Astrocyte (in vitro differentiated cells and primary cell): ENCODE data around the gene LMCD1. TPM values are rescaled to one million over a fixed set of nuclear protein-coding genes. Genes with fewer than 3 reads are reported as not detected.
A peak's percentile ranks its signal among the peaks of the same experiment; 100 is the strongest.

Experiments used
- DNase-seq: peaks from one replicate; pipeline ENCODE4 v3.0.0-alpha.2; 2010; ENCODE audit warnings: low read depth
- FAIRE-seq: peaks from 2 replicates; lab custom pipeline; 2011; peaks lifted over from hg19 to GRCh38; lab: Jason Lieb, UNC
- H2AFZ ChIP-seq: 2 replicates; pipeline ENCODE4 v1.6.0; 2012; ENCODE audit warnings: low read depth, low read length, inconsistent platforms
- H3K27ac ChIP-seq: 2 replicates; pipeline ENCODE4 v1.5.1; 2011; ENCODE audit warnings: low read depth, low read length, inconsistent platforms
- H3K27me3 ChIP-seq: 2 replicates; pipeline ENCODE4 v1.6.0; 2011; ENCODE audit warnings: low read length, inconsistent platforms; ENCODE audit not compliant: insufficient read depth
- H3K36me3 ChIP-seq: 2 replicates; pipeline ENCODE4 v1.5.1; 2011; ENCODE audit warnings: low read length, inconsistent platforms; ENCODE audit not compliant: insufficient read depth
- H3K4me1 ChIP-seq: 2 replicates; pipeline ENCODE4 v1.5.1; 2011; ENCODE audit warnings: low read length, inconsistent platforms; ENCODE audit not compliant: insufficient read depth
- H3K4me2 ChIP-seq: 2 replicates; pipeline ENCODE4 v1.6.0; 2012; ENCODE audit warnings: low read length, inconsistent platforms
- H3K4me3 ChIP-seq: 2 replicates; pipeline ENCODE4 v1.5.1; 2011; ENCODE audit warnings: low read depth, mild to moderate bottlenecking, low read length, inconsistent platforms; ENCODE audit not compliant: insufficient read depth
- H3K79me2 ChIP-seq: 2 replicates; pipeline ENCODE4 v1.6.0; 2012; ENCODE audit warnings: mild to moderate bottlenecking, low read length, inconsistent platforms; ENCODE audit not compliant: insufficient read depth
- H3K9ac ChIP-seq: 2 replicates; pipeline ENCODE4 v1.6.0; 2012; ENCODE audit warnings: mild to moderate bottlenecking, low read length, inconsistent platforms
- H3K9me3 ChIP-seq: 2 replicates; pipeline ENCODE4 v1.5.1; 2012; ENCODE audit warnings: low read depth, mild to moderate bottlenecking, low read length, inconsistent platforms; ENCODE audit not compliant: insufficient read depth
- H4K20me1 ChIP-seq: 2 replicates; pipeline ENCODE4 v1.6.0; 2012; ENCODE audit warnings: low read length, inconsistent platforms; ENCODE audit not compliant: insufficient read depth
- H3K27ac Mint-ChIP-seq: one replicate; pipeline ENCODE4 v1.8.0; 2021; ENCODE audit warnings: mild to moderate bottlenecking, mixed read lengths; ENCODE audit not compliant: unreplicated experiment
- H3K27me3 Mint-ChIP-seq: one replicate; pipeline ENCODE4 v1.8.0; 2021; ENCODE audit warnings: low read depth, mixed read lengths; ENCODE audit not compliant: unreplicated experiment
- H3K36me3 Mint-ChIP-seq: one replicate; pipeline ENCODE4 v1.8.0; 2021; ENCODE audit warnings: low read depth, mixed read lengths; ENCODE audit not compliant: unreplicated experiment
- H3K4me1 Mint-ChIP-seq: one replicate; pipeline ENCODE4 v1.8.0; 2021; ENCODE audit warnings: low read depth, mixed read lengths; ENCODE audit not compliant: unreplicated experiment
- H3K4me3 Mint-ChIP-seq: one replicate; pipeline ENCODE4 v1.8.0; 2021; ENCODE audit warnings: mild to moderate bottlenecking, moderate library complexity, mixed read lengths; ENCODE audit not compliant: unreplicated experiment
- H3K9me3 Mint-ChIP-seq: one replicate; pipeline ENCODE4 v1.8.0; 2021; ENCODE audit warnings: mild to moderate bottlenecking, mixed read lengths; ENCODE audit not compliant: unreplicated experiment
- EZH2 ChIP-seq: IDR thresholded peaks from 2 replicates; pipeline ENCODE4 v1.6.1; 2012; ENCODE audit warnings: mild to moderate bottlenecking, low read length, inconsistent platforms; ENCODE audit not compliant: insufficient read depth
- total RNA-seq: library from RNA; stranded (reverse); gene quantifications from 2 replicates; pipeline ENCODE4 v1.2.1, GENCODE V29; 2021
- TF ChIP-seq, protein P1 (sequence below): IDR thresholded peaks from 2 replicates; pipeline ENCODE4 v1.5.1; 2011; ENCODE audit warnings: low read depth, mild to moderate bottlenecking, inconsistent platforms, low read length, moderate library complexity; ENCODE audit not compliant: insufficient read depth

LMCD1 gene
- total RNA-seq, 1 donor from 2014 or later, result 374 TPM

DNA sequence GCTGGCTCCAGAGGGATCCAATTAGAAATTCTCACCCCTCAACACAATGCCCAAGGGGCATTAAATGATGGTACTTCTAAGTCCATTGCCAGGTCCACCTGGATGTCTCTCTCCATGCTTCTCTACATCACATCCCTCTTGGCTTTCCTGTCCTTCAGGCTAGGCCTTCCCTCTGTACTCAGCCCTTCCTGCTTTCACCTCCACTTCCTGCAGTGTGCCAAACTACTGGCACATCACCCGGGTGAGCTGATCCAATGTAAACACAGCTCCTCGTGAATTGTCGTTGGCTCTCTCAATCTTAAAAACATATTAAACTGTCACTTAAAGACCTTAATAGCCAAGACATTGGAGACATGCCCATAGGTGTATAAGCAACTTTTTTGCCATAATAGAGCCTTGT lies 4.0 kb downstream of the LMCD1 start:
- peak overlapping the region; percentile 42 for H3K27ac Mint-ChIP-seq
- DNase-seq, result no peak
- H3K4me1 Mint-ChIP-seq, result peaks cover 62% of the 10 kb centered on the region
- no peaks in the 10 kb centered on the region for H3K36me3 ChIP-seq
- no peaks in the 10 kb centered on the region for H3K27me3 Mint-ChIP-seq
- H3K27me3 ChIP-seq, result no peaks in the 10 kb centered on the region
- peak overlapping the region; percentile 82 for H3K4me2 ChIP-seq
- peak overlapping the region; percentile 57 for H3K9ac ChIP-seq
- no peaks in the 10 kb centered on the region for H4K20me1 ChIP-seq
- H3K79me2 ChIP-seq, result peaks cover 40% of the 10 kb centered on the region
- H3K36me3 Mint-ChIP-seq, result peaks cover 57% of the 10 kb centered on the region
- peak overlapping the region; percentile 92 for H3K4me3 Mint-ChIP-seq
- H2AFZ ChIP-seq, result no peak overlapping the region
- H3K9me3 ChIP-seq, result no peaks in the 10 kb centered on the region
- H3K4me3 ChIP-seq, result peak overlapping the region; percentile 25
- FAIRE-seq, result no peak
- H3K9me3 Mint-ChIP-seq, result no peaks in the 10 kb centered on the region
- H3K4me1 ChIP-seq, result peaks cover 73% of the 10 kb centered on the region
- H3K27ac ChIP-seq, result peak overlapping the region; percentile 61
- TF ChIP-seq, protein P1, sequence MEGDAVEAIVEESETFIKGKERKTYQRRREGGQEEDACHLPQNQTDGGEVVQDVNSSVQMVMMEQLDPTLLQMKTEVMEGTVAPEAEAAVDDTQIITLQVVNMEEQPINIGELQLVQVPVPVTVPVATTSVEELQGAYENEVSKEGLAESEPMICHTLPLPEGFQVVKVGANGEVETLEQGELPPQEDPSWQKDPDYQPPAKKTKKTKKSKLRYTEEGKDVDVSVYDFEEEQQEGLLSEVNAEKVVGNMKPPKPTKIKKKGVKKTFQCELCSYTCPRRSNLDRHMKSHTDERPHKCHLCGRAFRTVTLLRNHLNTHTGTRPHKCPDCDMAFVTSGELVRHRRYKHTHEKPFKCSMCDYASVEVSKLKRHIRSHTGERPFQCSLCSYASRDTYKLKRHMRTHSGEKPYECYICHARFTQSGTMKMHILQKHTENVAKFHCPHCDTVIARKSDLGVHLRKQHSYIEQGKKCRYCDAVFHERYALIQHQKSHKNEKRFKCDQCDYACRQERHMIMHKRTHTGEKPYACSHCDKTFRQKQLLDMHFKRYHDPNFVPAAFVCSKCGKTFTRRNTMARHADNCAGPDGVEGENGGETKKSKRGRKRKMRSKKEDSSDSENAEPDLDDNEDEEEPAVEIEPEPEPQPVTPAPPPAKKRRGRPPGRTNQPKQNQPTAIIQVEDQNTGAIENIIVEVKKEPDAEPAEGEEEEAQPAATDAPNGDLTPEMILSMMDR, result no peak

GRCh38 chr3:8506571-8507061 lies 5.0 kb downstream of the LMCD1 start:
- TF ChIP-seq, protein P1, result no peak
- no peak for TF ChIP-seq EZH2
- H3K4me1 ChIP-seq, result peaks cover 67% of the 10 kb centered on the region
- peak overlapping the region; percentile 61 for H3K27ac ChIP-seq
- peak overlapping the region; percentile 82 for H3K4me2 ChIP-seq
- H3K4me3 ChIP-seq, result peak overlapping the region; percentile 25
- DNase-seq, result peak; percentile 82
- no peaks in the 10 kb centered on the region for H3K9me3 ChIP-seq
- H3K27me3 ChIP-seq, result no peaks in the 10 kb centered on the region
- Mint-ChIP-seq H3K9me3 (no peaks in the 10 kb centered on the region), H3K4me3 (peak overlapping the region; percentile 92), H3K27ac (peak overlapping the region; percentile 86), H3K27me3 (no peaks in the 10 kb centered on the region), H3K36me3 (peaks cover 60% of the 10 kb centered on the region), H3K4me1 (peaks cover 67% of the 10 kb centered on the region)
- H3K9ac ChIP-seq, result peak overlapping the region; percentile 57
- H2AFZ ChIP-seq, result no peak overlapping the region
- peaks cover 3% of the 10 kb centered on the region for H3K36me3 ChIP-seq
- FAIRE-seq, result no peak
- H3K79me2 ChIP-seq, result peaks cover 40% of the 10 kb centered on the region
- H4K20me1 ChIP-seq, result no peaks in the 10 kb centered on the region

GRCh38 chr3:8507496-8507895 lies 5.9 kb downstream of the LMCD1 start:
- Mint-ChIP-seq H3K4me3 (peak overlapping the region; percentile 92), H3K9me3 (no peaks in the 10 kb centered on the region), H3K27ac (peak overlapping the region; percentile 86), H3K36me3 (peaks cover 58% of the 10 kb centered on the region), H3K27me3 (no peaks in the 10 kb centered on the region), H3K4me1 (peaks cover 71% of the 10 kb centered on the region)
- Histone ChIP-seq H3K9ac (no peak overlapping the region), H3K9me3 (no peaks in the 10 kb centered on the region), H3K27me3 (no peaks in the 10 kb centered on the region), H3K79me2 (peaks cover 44% of the 10 kb centered on the region), H3K4me1 (peaks cover 63% of the 10 kb centered on the region), H3K4me3 (no peak overlapping the region), H3K27ac (no peak overlapping the region), H3K4me2 (no peak overlapping the region), H4K20me1 (no peaks in the 10 kb centered on the region), H2AFZ (no peak overlapping the region), H3K36me3 (peaks cover 9% of the 10 kb centered on the region)
- no peak for TF ChIP-seq EZH2
- TF ChIP-seq, protein P1, result no peak
- no peak for DNase-seq
- FAIRE-seq, result no peak
